Osteoblast (primary cell): ENCODE data around the gene PRR7. TPM values are rescaled to one million over a fixed set of nuclear protein-coding genes. Genes with fewer than 3 reads are reported as not detected.
A peak's percentile ranks its signal among the peaks of the same experiment; 100 is the strongest.

Experiments used
- DNase-seq: peaks from one replicate; pipeline ENCODE4 v3.0.0; 2011; ENCODE audit warnings: low spot score, mixed read lengths; ENCODE audit not compliant: insufficient read length; ENCODE audit errors: missing footprints
- H2AFZ ChIP-seq: 2 replicates; pipeline ENCODE4 v1.6.0; 2011; ENCODE audit warnings: mild to moderate bottlenecking, low read length
- H3K27ac ChIP-seq: 2 replicates; pipeline ENCODE4 v1.5.1; 2011; ENCODE audit warnings: mild to moderate bottlenecking, low read depth, low read length, moderate library complexity
- H3K27me3 ChIP-seq: 2 replicates; pipeline ENCODE4 v1.6.0; 2012; ENCODE audit warnings: mild to moderate bottlenecking, control low read depth, inconsistent platforms, low read length, moderate library complexity; ENCODE audit not compliant: insufficient read depth
- H3K36me3 ChIP-seq: 2 replicates; pipeline ENCODE4 v1.5.1; 2011; ENCODE audit warnings: mild to moderate bottlenecking, low read length, control low read depth, moderate library complexity; ENCODE audit not compliant: insufficient read depth
- H3K4me1 ChIP-seq: 2 replicates; pipeline ENCODE4 v1.5.1; 2011; ENCODE audit warnings: mild to moderate bottlenecking, low read length, control low read depth, moderate library complexity; ENCODE audit not compliant: insufficient read depth
- H3K4me2 ChIP-seq: 2 replicates; pipeline ENCODE4 v1.6.0; 2011; ENCODE audit warnings: mild to moderate bottlenecking, low read length; ENCODE audit not compliant: insufficient read depth
- H3K4me3 ChIP-seq: fragments of 200-600 bp; sonication (generic); 3 replicates; pipeline ENCODE4 v1.5.1; 2012; ENCODE audit warnings: mild to moderate bottlenecking, low read length, inconsistent platforms; ENCODE audit not compliant: insufficient read depth
- H3K79me2 ChIP-seq: 2 replicates; pipeline ENCODE4 v1.6.0; 2012; ENCODE audit warnings: mild to moderate bottlenecking, low read length, control low read depth, inconsistent platforms; ENCODE audit not compliant: insufficient read depth
- H3K9me3 ChIP-seq: 2 replicates; pipeline ENCODE4 v1.5.1; 2011; ENCODE audit warnings: low read depth, low read length, control low read depth
- H4K20me1 ChIP-seq: 2 replicates; pipeline ENCODE4 v1.6.0; 2012; ENCODE audit warnings: mild to moderate bottlenecking, low read length, control low read depth; ENCODE audit not compliant: insufficient read depth
- total RNA-seq: library from RNA; depleted of rRNA; stranded (reverse); fragments of >200 nt; gene quantifications from 2 replicates; pipeline ENCODE4 v1.2.3, GENCODE V29; 2012
- TF ChIP-seq, protein P1 (sequence below): IDR thresholded peaks from 2 replicates; pipeline ENCODE4 v1.5.1; 2011; ENCODE audit warnings: mild to moderate bottlenecking, low read depth, low read length, moderate library complexity; ENCODE audit errors: extremely low read depth

The PRR7 gene
- total RNA-seq, 1 donor, result 12.7 TPM

DNA sequence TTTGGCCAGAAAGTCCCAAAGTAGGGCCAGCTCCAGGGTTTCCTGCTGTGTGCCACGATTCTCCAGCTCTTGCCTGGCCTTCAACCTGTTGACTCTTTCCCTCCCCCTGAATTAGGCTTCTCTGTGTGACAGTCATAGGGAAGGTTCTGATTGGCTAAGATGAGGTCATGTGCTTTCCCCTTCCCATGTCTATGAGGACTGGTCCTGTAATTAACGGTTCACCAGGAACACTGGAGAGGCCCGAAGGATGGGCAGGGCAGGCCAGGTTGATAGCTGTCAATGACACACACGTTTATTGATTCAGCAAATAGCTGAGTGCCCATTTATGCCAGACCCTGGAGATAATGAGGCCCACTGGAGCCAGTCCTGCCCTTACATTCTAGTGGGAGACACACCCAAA is 9.0 kb upstream of the PRR7 start:
- peak; percentile 79 for DNase-seq
- Histone ChIP-seq H4K20me1 (no peaks in the 10 kb centered on the region), H3K9me3 (no peaks in the 10 kb centered on the region), H3K27ac (no peak overlapping the region), H3K4me3 (no peak overlapping the region), H3K27me3 (no peaks in the 10 kb centered on the region), H3K4me1 (no peaks in the 10 kb centered on the region), H3K79me2 (no peaks in the 10 kb centered on the region), H3K4me2 (no peak overlapping the region), H2AFZ (no peak overlapping the region), H3K36me3 (peaks cover 23% of the 10 kb centered on the region)
- TF ChIP-seq, protein P1, sequence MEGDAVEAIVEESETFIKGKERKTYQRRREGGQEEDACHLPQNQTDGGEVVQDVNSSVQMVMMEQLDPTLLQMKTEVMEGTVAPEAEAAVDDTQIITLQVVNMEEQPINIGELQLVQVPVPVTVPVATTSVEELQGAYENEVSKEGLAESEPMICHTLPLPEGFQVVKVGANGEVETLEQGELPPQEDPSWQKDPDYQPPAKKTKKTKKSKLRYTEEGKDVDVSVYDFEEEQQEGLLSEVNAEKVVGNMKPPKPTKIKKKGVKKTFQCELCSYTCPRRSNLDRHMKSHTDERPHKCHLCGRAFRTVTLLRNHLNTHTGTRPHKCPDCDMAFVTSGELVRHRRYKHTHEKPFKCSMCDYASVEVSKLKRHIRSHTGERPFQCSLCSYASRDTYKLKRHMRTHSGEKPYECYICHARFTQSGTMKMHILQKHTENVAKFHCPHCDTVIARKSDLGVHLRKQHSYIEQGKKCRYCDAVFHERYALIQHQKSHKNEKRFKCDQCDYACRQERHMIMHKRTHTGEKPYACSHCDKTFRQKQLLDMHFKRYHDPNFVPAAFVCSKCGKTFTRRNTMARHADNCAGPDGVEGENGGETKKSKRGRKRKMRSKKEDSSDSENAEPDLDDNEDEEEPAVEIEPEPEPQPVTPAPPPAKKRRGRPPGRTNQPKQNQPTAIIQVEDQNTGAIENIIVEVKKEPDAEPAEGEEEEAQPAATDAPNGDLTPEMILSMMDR, result no peak

DNA sequence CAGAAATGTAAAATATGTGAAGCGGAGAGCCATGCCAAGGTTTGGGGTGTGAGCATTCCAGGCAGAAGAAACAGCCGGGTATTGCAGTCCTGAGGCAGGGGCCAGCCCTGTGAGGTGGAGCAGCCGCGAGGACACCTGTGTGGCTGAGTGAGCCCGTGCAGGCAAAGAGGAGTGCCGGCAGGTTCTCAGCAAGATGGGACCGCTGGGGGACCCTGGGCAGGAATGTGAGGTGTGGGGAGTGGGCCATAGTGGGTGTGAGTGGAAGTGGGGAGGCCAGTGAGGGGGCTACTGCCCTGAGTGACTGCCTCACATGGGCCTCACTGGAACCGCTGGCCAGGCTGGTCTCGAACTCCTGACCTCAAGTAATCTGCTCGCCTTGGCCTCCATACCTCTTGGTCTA is 8.1 kb upstream of the PRR7 start:
- Histone ChIP-seq H3K36me3 (peaks cover 16% of the 10 kb centered on the region), H3K79me2 (no peaks in the 10 kb centered on the region), H3K9me3 (no peaks in the 10 kb centered on the region), H3K4me2 (no peak overlapping the region), H3K27me3 (no peaks in the 10 kb centered on the region), H3K27ac (no peak overlapping the region), H3K4me1 (no peaks in the 10 kb centered on the region), H2AFZ (no peak overlapping the region), H4K20me1 (no peaks in the 10 kb centered on the region), H3K4me3 (no peak overlapping the region)
- DNase-seq, result peak; percentile 30
- TF ChIP-seq, protein P1, result no peak

DNA sequence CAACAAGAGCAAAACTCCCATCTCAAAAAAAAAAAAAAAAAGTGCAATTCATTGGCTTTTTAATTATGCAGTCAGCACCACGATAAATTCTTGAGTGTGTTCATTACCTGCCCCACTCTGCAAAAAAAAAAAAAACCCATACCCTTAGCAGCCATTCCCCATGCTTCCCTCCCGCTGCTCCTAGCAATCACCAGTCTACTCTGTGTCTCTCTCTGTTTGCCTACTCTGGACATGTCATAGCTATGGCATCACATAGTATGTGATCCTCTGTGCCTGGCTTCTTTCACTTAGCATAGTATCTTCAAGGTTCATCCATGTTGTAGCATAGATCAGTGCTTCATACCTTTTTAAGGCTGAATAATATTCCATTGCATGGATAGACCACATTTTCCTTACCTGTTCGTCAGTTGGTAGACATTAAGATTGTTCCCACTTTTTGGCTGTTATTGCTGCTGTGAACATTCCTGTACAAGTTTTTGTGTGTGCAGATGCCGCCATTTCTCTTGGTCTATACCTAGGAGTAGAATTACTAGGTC is 7.0 kb upstream of the PRR7 start:
- Histone ChIP-seq H3K79me2 (no peaks in the 10 kb centered on the region), H3K36me3 (peaks cover 12% of the 10 kb centered on the region), H3K4me3 (no peak overlapping the region), H4K20me1 (no peaks in the 10 kb centered on the region), H3K27me3 (no peaks in the 10 kb centered on the region), H3K9me3 (no peaks in the 10 kb centered on the region), H3K4me1 (no peaks in the 10 kb centered on the region), H2AFZ (no peak overlapping the region), H3K27ac (no peak overlapping the region), H3K4me2 (no peak overlapping the region)
- DNase-seq, result peak; percentile 30
- TF ChIP-seq, protein P1, result no peak

DNA sequence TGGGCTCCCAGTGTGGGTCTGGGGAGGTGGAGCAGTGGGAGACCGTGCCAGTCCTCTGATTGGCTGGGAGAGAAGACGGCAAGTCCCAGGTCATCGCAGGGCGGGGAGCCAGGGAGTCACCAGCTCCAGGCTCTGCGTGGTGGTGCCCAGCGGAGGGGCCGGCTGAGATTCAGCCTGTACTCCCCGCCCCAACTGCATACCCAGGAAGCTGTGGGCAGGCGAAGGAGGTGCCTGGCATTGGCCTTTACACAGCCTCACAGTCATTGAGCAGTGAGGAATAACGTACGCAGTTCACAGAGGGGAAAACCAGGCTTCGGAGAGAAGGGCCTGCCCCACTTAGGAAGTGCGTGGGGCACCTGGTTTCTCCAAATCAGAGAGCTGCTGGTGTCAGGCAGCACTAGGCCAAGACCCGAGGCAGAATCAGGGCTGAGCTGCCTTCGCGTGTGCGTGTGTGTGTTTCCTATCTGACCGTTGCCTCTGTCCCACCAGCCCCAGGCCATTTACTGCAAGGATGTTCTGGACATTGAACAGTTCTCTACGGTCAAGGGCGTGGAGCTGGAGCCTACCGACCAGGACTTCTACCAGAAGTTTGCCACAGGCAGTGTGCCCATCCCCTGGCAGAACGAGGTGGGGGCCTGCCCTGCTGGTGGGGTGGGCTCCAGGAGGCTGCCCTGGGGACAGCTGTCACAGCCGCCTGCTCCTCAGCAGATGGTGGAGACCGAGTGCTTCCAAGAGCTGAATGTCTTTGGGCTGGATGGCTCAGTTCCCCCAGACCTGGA is 6.2 kb upstream of the PRR7 start:
- H2AFZ ChIP-seq, result no peak overlapping the region

More for the DNA sequence above, 6.2 kb upstream of the PRR7 start:
- no peaks in the 10 kb centered on the region for H3K79me2 ChIP-seq
- peaks cover 9% of the 10 kb centered on the region for H3K36me3 ChIP-seq
- DNase-seq, result peak; percentile 51
- no peaks in the 10 kb centered on the region for H3K9me3 ChIP-seq
- no peak overlapping the region for H3K4me3 ChIP-seq
- no peaks in the 10 kb centered on the region for H4K20me1 ChIP-seq
- H3K4me2 ChIP-seq, result no peak overlapping the region
- no peak overlapping the region for H3K27ac ChIP-seq
- TF ChIP-seq, protein P1, result no peak
- H3K4me1 ChIP-seq, result no peaks in the 10 kb centered on the region
- H3K27me3 ChIP-seq, result no peaks in the 10 kb centered on the region
